C4-2B (cell line): ENCODE data around the gene RAB4A.

Experiments
- H3K27ac ChIP-seq: fragments of 450-650 bp; 2 replicates; pipeline ENCODE4 v1.5.1; 2017
- CTCF ChIP-seq: fragments of 450-650 bp; conservative IDR thresholded peaks from 2 replicates; pipeline ENCODE4 v1.5.1; 2017; ENCODE audit warnings: mild to moderate bottlenecking
- ZFX ChIP-seq: fragments of 450-650 bp; IDR thresholded peaks from 2 replicates; pipeline ENCODE4 v1.6.1; 2017

Gene RAB4A

GRCh38 chr1:229227298-229227919, 43.5 kb upstream of the RAB4A start:
- peak overlapping the region; percentile 4; the same call in 1 of the 2 replicates for H3K27ac ChIP-seq
- TF ChIP-seq ZFX, result no peak
- TF ChIP-seq CTCF, result peak; percentile 97

GRCh38 chr1:229228522-229228921, 42.4 kb upstream of the RAB4A start:
- TF ChIP-seq ZFX (no peak), CTCF (no peak)
- H3K27ac ChIP-seq, result no peak overlapping the region

GRCh38 chr1:229229137-229229720, 41.7 kb upstream of the RAB4A start:
- TF ChIP-seq CTCF, result no peak
- TF ChIP-seq ZFX, result no peak
- peak overlapping the region; percentile 83 for H3K27ac ChIP-seq

- TF ChIP-seq ZFX (no peak), CTCF (no peak)
- H3K27ac ChIP-seq, result peak overlapping the region; percentile 83
These were observed 41.2 kb upstream of the RAB4A start for GRCh38 chr1:229229721-229230139.

- no peak for TF ChIP-seq ZFX
- H3K27ac ChIP-seq, result peak overlapping the region; percentile 83
These were observed 40.6 kb upstream of the RAB4A start for GRCh38 chr1:229230140-229230892.

- TF ChIP-seq CTCF (no peak), ZFX (no peak)
- peak overlapping the region; percentile 83; the same call in 1 of the 2 replicates for H3K27ac ChIP-seq
These were observed 39.8 kb upstream of the RAB4A start for GRCh38 chr1:229230893-229231753.

- TF ChIP-seq CTCF, result no peak; the same call in 1 of the 2 replicates
- no peak for TF ChIP-seq ZFX
- peak overlapping the region; percentile 25; the same call in 1 of the 2 replicates for H3K27ac ChIP-seq
These were observed 39.2 kb upstream of the RAB4A start for GRCh38 chr1:229231754-229232119.
